CD4-positive, alpha-beta T cell treated with Interleukin-4 for 1 hour (primary cell): ENCODE results near the gene BTG2.
"Not testable (repeated sequence)": the region's sequence is repeated elsewhere in the genome, so short reads cannot be mapped to it uniquely, and the experiment has no call there.

Experiments
- DNase-seq, 2 donors: peaks; one replicate each; pipeline ENCODE4 v3.0.0-alpha.2; 2020 to 2022

The BTG2 gene

GRCh38 chr1:203295796-203296195, 9.5 kb upstream of the BTG2 start:
- peak in 1 of 2 donors; percentile 76 for DNase-seq

GRCh38 chr1:203296460-203297073, 8.8 kb upstream of the BTG2 start:
- DNase-seq, result no peak

- DNase-seq, result peak in 1 of 2 donors; percentile 58
These were observed 6.2 kb upstream of the BTG2 start for GRCh38 chr1:203299169-203299568.

- DNase-seq, result not testable (repeated sequence)
These were observed 5.4 kb upstream of the BTG2 start for GRCh38 chr1:203299719-203300429.

- no peak for DNase-seq
These were observed 4.6 kb upstream of the BTG2 start for GRCh38 chr1:203300441-203301330.

GRCh38 chr1:203301331-203301668, 4.0 kb upstream of the BTG2 start:
- no peak for DNase-seq

- no peak for DNase-seq
These were observed 2.9 kb upstream of the BTG2 start for GRCh38 chr1:203302456-203302855.

GRCh38 chr1:203302894-203303293, 2.4 kb upstream of the BTG2 start:
- DNase-seq, result no peak

- peak in 1 of 2 donors; percentile 36 for DNase-seq
These were observed 864 bp upstream of the BTG2 start for GRCh38 chr1:203304391-203304918.

- no peak for DNase-seq
These were observed 430 bp downstream of the BTG2 start for GRCh38 chr1:203305809-203306088.

GRCh38 chr1:203306089-203306964, 1.0 kb downstream of the BTG2 start:
- peak; percentile 66 to 71 for DNase-seq

- DNase-seq, result peak; percentile 48 to 63
These were observed 1.7 kb downstream of the BTG2 start for GRCh38 chr1:203306965-203307541.

GRCh38 chr1:203307641-203308126, 2.4 kb downstream of the BTG2 start:
- peak in 1 of 2 donors; percentile 49 for DNase-seq

- DNase-seq, result peak; percentile 38 to 47
These were observed 3.1 kb downstream of the BTG2 start for GRCh38 chr1:203308328-203308922.

- DNase-seq, result peak; percentile 48 to 66
These were observed 3.6 kb downstream of the BTG2 start for GRCh38 chr1:203308923-203309331.

GRCh38 chr1:203311368-203312301, 6.3 kb downstream of the BTG2 start:
- DNase-seq, result peak in 1 of 2 donors; percentile 53

GRCh38 chr1:203314025-203314759, 8.9 kb downstream of the BTG2 start:
- DNase-seq, result not testable (repeated sequence)

- DNase-seq, result no peak
These were observed 11.3 kb downstream of the BTG2 start for GRCh38 chr1:203316626-203317093.

- no peak for DNase-seq
These were observed 12.3 kb downstream of the BTG2 start for GRCh38 chr1:203317429-203318228.
